NCI-H2196 treated with DMSO at 0.1 percent for 48 hours (cell line): ENCODE results near the gene RO60.

ENCODE experiments used
- DNase-seq: peaks from one replicate; lab custom pipeline; 2025; ENCODE audit not compliant: unreplicated experiment; lab: John Stamatoyannopoulos, UW

The RO60 gene

DNA sequence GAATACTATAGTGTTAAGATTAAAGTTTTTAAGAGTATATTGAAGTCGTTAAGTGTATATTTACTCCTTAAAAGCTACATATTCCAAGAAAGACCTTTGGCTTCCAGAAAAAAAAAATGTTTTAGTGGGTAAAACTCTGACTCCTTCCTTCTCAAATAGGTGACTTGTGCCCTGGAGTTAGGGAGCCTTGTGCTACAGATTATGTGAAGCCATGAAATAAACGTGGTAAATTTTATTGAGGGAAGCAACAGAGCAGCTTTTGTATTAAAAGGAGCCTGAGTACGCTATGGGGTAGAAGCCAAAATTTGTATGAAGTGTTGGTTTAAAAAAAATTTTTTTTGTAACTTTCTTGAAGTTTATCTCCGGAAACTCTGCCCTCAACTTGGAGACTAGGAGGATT is 994 bp downstream of the RO60 start:
- no peak for DNase-seq

DNA sequence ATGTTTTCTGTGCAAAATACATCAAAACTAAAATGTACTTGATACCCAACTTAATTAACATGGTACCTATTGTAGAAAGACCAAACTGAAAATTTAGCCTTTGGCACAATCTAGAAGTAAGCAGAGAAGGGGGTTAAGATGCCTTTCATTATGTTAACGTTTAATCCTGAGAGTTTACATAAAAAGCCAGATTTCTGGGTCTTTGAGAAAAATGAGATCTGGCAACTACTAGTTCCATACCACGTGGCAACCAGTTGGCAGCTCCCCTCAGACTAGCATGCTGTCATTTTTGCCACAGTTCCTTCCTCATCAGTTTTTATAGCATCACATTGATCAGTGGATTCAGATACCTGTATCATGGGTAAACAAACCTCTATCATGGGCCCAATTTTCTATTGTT is 1.5 kb downstream of the RO60 start:
- DNase-seq = no peak

DNA sequence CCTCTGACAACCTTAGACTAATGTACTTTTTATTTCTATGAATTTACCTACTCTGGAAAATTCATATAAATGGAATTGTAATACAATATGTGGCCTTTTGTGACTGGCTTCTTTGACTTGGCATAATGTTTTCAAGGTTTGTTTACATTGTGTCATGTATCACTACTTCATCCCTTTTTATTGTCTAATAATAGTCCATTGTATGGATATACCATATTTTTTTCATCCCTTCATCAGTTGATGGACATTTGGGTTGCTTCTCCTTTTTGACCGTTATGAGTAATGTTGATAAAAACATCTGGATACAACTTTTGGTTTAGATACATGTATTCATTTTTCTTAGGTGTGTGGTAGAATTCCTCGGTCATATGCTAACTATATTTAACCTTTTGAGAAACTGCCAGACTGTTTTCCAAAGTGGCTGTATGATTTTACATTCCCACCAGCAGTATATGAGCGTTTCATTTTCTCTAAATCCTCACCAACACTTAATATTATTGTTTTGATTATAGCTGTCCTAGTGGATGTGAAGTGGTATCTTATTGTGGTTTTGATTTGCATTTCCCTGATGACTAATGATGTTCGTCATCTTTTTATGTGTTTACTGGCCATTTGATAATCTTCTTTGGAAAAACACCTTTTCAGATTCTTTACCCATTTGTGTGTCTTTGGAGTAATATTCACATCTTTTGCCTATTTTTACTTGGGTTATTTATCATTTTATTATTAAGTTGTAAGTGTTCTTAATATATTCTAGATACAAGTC is 3.5 kb downstream of the RO60 start:
- no peak for DNase-seq

DNA sequence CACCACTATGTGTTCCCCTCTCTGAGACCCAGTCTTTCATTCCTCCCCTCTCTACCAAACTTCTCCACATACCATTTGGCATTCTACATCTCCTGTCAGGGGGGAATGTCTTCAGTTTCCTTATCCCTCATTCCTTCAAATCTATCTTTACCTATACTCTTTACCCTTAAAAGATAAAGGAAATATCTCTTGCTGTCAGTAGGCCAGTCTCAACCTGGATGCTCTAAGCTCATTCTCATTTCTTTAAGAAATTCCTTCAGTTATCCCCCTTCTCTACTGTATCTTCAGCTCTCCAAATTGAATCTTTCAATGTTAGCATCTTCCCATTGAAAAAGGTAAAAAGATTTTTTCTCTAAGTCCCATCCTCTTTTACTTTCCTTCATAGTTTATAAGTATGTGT is 6.5 kb downstream of the RO60 start:
- no peak for DNase-seq

DNA sequence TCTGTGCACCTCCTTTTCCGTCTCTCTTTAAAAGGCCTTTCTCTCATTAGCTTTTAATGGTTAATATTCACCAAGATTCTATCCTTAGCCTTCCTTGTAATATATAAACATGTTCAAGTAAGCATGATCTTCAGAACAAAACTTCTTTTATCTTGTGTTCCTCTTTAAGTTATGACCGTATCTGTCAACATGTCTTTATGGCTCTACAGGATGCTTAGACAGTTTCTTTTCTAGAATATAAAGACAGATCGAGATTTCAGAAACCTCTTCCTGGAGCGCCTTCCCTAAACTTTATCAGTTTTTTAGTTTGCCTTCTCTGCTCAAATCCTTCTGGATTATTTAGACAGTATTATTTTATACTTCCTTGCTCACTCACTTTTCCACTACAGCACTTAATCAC is 7.2 kb downstream of the RO60 start:
- DNase-seq = no peak

DNA sequence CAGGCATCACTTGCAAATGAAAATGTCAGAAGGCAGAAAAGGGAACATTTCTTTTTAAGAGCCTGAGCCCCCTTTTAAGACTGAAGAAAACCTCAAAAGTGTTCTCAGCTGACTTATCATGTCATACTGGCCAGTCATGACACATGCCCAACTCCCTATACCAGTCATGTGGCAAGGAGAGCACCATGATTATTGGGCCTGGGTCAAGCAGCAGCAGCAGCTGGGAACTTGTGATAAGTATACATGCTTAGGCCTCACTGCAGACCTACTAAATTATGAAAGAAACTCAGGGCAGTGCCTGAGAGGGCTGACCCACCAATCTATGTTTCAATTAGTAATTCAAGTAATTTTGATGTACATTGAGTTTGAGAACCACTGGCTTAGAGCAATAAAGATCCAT is 8.6 kb downstream of the RO60 start:
- DNase-seq = no peak

DNA sequence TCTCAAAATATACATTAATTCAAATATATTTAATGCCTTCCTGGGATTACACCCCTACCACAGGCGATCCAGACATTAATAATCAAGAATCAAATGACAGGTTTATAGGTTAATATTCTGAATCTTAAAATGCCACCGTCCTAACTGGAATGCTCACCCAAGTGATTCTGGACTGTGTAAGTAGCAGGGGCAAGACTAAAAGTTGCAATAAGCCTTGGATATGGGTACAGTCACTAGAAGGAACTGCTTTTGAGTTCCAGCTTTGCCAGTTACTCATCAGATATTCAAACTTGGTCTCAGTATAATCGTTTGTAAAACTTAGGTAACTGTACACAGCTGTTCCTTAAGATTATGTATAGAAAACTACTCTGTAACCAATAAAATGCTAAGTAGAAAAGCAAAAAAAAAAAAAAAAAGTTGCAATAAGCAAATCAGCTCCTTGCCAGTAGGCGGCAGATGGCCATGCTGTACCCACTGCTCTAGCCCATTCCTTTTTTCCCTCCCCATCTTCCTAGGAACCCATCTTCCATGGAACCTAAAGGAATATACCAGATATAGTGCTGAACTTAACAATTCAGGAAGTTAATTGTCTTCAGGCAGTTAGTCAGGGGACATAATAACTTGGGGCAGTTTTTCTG is 10.5 kb downstream of the RO60 start:
- DNase-seq = no peak

DNA sequence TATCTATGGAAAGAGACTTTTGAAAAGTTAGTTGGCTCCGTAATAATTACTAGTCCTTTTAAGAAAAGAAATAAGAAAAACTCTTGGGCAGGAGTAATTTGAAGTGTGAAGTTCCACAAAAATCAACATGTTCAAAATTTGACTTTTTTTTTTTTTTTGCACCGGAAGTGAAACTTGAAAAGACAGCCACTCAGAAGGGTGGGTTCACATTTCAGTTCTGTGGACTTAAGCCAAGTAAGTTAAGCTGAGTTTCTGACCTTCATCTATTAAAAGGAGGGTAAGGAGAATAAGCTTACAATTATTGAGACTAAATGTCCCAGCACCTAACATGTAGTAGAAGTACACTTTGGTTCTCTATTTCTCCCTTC is 11.0 kb downstream of the RO60 start:
- DNase-seq = no peak

DNA sequence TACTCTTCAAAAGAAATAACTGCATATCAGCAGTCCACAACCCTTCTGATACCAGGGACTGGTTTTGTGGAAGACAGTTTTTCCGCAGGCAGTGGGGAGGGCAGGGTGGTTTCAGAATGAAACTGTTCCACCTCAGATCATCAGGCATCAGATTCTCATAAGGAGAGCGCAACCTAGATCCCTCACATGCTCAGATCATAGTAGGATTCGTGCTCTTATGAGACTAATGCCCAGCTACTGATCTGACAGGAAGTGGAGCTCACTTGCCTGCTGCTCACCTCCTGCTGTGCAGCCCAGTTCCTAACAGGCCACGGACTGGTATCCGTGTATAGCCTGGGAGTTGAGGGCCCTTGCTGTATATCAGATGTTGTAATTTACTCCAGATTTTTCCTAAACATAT is 11.5 kb downstream of the RO60 start:
- DNase-seq = no peak

DNA sequence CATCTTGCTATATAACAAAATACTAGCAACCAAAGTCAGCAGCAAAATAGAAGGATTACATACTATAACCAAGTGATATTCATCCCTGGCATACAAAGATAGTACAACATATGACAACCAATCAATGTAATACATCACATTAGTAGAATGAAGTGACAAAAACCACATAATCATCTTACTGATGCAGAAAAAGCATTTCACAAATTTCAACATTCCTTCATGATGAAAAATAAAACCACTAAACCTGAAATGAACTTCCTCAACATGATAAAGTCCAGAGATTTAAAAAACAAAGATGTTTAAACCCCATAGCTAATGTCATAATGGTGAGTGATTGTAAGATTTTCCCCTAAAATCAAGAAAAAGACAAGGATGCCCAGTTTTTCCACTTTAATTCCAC is 18.6 kb downstream of the RO60 start:
- no peak for DNase-seq

DNA sequence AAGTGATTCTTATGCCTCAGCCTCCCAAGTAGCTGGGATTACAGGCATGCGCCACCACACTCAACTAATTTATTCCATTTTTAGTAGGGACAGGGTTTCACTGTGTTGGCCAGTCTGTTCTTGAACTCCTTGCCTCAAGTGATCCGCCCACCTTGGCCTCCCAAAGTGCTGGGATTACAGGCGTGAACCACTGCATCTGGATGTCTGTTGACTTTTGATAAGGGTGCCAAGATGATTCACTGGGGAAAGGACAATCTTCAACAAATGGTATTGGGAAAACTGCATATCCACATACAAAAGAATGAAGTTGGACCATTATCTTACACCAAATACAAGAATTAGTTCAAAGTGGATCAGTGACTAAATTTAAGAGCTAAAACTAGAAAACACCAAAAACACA is 19.8 kb downstream of the RO60 start:
- no peak for DNase-seq

DNA sequence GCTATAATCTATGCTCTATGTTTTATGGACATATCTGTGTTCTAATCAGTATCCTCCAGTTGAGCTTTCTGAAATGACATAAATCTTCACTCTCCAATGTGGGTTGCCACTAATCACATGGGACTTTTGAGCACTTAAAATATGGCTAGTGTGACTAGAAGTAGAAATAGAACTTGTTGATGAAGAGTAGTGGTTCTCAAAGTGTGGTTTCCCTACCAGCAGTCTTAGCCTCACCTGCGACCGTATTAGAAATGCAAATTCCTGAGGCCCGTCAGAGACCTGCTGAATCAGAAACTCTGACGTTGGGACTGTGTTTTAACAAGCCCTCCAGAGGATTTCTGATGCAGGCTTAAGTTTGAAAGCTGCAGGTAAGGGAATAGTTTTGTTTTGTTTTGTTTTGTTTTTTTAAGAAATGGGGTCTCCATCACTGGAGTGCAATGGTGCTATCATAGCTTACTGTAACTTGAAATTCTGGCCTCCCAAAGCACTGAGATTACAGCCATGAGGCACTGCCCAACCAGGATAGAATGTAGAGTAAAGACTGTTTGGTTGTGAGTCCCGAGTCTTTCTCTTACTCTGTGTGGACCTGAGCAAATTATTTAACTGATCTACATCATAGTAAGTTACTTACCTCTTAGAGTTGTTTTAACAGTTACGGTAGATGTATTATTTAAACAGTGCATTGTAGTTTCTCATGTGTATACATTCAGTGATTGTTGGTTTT is 24.1 kb downstream of the RO60 start:
- no peak for DNase-seq

DNA sequence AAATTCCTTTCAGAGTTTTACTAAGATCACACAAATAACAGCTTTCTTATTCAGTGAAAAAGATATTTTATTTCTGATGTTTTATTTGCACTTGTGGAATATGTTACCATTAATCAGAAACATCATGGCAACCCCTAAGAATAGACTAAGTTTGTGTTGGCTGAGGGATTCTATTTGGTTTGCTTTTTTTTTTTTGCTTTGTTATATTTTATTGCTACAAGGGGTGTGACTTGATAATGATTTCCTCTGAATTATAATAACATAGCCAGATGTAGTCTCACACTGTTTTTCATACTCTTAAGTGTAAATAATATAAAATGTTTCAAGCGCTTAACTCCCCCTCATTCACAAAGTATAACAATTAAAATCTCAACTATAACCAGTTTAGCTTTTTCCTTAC is 25.9 kb downstream of the RO60 start:
- no peak for DNase-seq

DNA sequence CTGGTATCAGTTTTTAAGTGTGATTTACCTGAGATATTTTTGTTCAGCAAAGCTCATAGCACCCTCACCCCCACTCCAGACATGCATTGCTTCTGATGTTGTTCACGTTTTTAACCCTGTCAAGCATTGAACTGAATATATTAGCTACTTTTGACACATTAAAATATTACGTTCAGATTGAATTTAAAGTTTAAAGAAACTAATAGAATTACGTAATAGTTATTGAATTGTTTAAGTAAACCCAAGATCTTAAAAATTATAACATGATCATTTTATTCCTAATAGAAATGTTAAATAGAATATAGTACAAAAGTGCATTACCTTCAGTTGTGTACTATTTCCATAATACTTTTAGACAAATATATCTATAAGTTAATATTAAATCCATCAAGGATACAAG is 26.9 kb downstream of the RO60 start:
- DNase-seq = no peak

DNA sequence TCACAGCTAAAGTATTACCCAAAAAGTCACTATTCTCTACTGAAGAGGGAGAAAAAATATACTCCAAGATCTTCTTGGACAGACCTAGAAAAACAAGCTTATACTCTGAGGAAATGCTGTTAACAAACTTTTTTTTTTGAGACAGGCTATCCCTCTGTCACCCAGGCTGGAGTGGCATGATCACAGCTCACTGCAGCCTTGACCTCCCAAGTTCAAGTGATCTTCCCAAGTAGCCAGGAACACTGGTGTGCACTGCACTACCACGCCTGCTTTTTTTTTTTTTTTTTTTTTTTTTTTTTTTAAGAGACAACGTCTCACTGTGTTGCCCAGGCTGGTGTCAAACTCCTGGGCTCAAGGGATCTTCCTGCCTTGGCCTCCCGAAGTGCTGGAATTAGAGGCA is 28.5 kb downstream of the RO60 start:
- DNase-seq = no peak

DNA sequence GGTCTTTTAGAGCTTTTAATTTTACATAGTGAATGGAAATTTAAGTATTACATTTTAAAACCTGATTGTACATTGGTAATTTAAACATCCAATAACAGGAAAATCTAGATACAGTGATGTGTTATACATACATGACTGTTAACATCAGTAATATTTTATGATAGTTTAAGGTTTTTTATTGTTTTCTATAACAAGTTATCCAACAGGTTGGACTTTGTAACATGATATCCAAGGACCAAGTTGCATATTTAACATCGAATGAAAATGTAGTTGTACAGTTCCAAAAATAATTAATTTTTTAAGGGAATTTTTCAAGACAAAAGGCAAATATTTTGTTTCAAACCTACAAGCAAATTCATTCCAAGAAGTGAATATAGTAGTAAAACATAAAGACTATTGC is 31.5 kb downstream of the RO60 start:
- DNase-seq = no peak

DNA sequence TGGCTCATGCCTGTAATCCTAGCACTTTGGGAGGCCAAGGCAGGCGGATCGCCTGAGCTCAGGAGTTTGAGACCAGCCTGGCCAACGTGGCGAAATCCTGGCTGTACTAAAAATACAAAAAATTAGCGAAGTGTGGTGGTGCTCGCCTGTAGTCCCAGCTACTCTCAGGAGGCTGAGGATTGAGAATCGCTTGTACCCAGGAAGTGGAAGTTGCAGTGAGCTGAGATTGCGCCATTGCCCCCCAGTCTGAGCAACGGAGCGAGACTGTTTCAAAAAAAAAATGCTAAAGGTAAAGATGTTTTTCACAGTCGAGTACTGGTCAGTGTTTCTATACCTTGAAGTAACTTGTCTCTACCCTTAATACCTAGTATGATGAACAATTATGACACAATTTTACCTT is 34.7 kb downstream of the RO60 start:
- DNase-seq = no peak

DNA sequence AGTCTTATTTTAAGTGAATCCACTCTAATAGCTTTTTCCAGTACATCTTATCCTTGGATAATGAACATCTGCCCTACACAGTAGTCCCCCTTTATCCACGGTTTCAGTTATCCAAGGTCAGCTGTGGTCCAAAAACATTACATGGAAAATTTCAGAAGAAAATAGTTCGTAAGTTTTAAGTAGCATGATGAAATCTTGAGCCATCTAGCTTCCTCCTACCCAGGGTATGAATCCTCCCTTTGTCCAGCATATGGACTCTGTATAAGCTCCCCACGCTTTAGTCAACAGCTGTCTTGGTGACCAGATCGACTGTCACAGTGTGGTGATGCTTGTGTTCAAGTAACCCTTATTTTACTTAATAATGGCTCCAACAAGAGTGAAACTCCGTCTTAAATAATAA is 43.2 kb downstream of the RO60 start:
- no peak for DNase-seq

DNA sequence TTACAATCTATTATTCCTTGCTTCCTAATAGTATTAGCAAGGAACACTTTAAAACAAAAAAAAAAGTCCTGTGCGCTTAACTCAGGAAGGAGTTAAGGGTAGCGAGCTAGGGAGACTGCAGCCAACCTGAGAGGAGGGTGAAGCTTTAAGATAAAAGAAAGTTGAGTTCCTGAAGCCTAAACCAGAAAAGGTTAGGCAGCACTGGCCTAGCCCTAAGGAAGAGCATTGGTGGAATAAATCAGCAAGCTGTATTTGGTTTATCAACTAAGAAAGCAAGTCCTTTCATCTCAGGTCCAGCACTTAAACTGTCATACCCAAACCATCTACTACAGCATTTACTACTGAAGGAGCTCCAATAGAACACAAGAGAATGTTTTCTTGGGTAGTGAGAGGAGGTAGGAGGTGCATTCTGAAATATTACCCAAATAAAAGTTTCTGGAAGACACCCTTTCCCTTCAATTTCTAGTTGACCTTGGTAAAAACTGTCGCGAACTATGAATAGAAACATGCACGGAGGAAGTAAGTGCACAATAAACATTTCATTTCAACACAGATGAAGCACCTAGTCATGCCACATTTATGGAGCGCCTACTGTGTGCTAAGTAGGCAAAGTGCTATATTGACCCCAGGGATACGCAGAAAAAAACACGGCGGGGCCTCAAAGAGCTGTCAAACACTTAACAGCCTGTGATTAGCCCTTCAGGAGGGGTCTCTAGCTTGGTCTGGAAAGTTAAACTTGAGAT is 44.5 kb downstream of the RO60 start:
- DNase-seq = no peak

DNA sequence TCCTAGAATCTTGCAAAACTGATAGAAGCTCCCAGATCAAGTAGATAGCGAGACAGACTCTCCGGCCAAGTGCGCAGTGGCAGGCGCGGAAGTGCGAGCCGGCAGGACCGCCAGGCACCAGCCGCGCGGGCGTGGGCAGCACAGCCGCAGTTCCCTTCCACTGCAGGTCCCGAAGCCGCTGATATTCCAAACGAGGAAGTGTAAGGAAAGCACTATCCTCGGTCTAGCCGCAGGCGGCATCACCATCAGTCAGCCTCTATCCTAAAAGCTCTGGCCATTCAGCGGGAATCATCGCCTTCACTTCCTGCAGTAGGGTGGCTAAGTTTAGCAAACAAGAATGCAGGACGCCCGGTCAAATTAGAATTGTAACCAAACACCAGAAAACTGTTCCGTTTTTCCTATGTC is 45.1 kb downstream of the RO60 start:
- no peak for DNase-seq

DNA sequence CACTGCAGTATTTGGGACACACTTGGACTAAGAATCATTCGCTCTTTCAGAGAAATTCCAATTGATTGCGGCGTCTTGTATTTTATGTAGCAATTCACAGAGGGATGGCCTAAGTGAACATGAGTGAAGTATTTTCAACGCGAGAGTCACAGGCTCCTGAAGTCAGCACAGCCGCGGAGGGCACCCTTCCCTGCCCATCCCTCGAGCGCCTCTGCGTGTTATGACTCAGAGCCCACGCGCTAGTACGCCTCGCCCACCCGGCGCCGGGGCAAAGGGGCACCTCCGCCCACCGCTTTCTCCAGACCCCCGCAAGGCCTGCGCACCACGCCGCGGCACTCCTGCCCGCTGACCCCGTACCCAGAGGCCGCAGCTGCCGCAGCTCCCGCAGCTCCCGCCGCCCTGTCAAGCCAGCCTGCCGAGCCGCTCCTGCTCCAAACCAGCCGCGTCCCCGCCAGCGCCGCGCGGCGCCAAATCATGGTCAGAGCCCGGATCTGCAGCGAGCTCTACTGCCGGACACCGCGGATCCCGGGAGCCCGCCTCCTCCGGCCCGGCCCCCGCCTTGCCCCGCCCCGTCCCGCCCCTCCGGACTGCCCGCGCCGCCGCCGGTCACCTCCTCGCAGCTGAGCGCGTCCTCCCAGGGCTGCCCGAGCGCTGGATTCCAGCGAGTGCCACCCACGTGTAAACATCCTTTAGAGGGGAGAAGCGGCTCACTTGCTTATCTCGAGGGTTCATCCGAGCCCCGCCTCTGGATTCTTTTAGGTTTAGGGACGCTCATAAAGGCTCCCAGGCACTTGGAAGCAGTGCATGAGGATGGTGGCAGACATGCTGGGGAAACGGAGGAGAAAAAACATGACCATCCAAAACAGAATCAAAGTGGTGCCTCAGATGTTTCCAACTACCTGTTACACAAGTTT is 45.8 kb downstream of the RO60 start, which contains the start of gene GLRX2:
Gene GLRX2 (minus strand): TSS at position 508 of the 914 bp plus-strand sequence. CDS start 32 bp downstream, at position 476.
- peak; percentile 50 for DNase-seq
